GM19455 (cell line): ENCODE results near the gene COX10.
"Not testable (repeated sequence)": the region's sequence is repeated elsewhere in the genome, so short reads cannot be mapped to it uniquely, and the experiment has no call there.

Experiments
- ATAC-seq: cut with Tn5 transposase; IDR thresholded peaks from one replicate; pipeline ENCODE4 v1.9.1; 2021; ENCODE audit not compliant: unreplicated experiment

Gene COX10

DNA sequence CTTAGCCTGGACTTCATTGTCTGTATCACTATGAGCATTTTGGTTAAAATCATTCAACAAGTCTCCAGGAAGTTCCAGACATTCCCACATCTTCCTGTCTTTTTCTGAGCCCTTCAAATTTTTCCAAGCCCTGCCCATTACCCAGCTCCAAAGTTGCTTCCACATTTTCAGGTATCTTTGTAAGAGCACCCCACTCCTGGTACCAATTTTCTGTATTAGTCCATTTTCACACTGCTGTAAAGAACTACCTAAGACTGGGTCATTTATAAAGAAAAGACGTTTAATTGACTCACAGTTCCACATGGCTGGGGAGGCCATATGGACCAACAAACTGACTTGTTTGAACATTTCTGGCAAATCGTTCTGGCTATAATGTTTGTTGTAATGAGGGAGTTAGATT lies 100.0 kb downstream of the COX10 start:
- no peak for ATAC-seq

DNA sequence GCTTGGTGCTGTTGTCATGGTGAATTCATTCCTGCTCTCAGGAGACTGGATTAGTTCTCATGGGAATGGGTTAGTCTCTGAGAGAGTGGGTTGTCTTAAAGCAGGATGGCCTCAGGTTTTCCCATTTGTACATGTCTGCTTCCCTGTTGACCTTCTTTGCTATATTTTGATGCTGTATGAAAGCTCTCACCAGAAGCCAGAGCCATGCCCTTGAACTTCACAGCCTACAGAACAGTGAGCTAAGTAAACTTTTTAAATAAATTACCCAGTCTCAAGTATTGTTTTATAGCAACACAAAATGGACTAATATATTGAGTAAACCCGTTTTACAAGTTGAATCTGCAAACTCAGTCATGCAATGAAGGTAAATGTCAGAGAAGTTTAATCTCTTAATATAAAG lies 100.6 kb downstream of the COX10 start:
- ATAC-seq: no peak

DNA sequence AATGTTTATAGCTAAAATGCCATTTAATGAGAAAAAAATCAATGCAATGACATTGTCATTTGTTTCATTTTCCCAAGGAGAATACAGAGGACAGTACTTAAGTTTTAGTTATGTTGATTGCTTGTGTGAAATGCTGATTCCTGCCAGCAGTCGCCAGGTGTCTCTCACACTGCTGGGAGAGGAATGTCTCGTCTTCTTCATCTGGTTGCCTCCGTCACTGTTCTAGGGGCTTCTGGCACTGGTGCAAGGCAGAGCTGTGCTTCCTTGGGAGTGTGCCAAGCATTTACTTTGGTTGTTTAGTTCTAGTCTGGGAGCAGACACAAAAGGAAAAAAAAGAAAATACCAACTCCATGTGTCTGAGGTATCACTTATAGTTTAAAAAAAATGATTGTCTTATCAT lies 107.7 kb downstream of the COX10 start:
- ATAC-seq: not testable (repeated sequence)

DNA sequence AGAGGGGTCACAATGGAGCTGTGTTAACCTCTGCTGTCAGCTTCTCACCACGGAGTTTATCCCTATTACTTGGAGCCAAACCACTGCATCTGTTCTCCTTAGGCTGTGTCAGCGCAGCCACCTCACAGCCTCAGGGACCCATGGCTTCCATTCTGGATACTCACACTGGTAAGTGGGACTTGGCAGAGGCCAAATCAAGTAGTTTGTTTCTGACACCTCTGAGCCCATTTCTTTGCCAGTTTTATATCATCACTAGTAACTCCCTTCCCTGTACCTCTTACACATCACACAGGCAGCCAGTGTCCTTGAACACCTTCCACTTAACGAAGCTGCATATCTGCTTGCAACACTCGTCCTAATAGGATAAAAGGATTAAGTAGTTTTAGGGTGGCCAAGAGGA lies 108.5 kb downstream of the COX10 start:
- not testable (repeated sequence) for ATAC-seq

DNA sequence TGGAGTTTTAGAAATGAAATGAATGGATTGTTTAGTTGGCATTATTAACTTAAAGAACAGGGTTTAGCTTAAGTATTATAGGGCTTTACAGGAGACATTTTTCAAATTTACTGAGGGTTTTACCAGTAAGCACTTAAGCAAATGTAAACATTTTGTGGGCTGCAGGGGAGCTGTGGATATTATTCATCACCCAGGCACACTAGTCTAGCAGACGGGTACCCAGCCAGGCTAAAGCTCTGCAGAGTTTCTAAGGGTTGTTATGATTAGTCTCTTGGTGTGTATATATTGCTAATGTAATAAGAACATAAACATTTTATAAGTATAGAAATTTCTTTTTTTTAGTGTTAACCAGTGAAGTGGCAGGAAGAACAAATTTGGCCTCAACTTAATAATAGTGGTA lies 110.6 kb downstream of the COX10 start:
- not testable (repeated sequence) for ATAC-seq

DNA sequence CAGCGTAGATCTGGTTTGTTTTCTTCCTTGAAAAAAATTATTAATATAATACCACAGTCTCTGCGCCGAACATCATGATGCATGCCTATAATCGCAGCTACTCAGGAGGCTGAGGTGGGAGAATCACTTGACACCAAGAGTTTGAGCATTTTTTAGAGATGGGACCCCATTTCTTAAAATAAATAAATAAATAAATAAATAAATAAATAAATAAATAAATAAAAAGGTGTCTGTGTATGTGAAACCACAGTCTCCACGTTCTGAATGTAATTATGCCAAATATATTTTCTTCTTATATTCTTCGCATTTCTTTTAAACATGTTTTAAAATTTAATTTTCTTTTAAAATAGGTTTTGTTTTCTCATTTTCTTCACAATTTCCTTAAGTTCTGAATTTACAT lies 112.8 kb downstream of the COX10 start:
- not testable (repeated sequence) for ATAC-seq

DNA sequence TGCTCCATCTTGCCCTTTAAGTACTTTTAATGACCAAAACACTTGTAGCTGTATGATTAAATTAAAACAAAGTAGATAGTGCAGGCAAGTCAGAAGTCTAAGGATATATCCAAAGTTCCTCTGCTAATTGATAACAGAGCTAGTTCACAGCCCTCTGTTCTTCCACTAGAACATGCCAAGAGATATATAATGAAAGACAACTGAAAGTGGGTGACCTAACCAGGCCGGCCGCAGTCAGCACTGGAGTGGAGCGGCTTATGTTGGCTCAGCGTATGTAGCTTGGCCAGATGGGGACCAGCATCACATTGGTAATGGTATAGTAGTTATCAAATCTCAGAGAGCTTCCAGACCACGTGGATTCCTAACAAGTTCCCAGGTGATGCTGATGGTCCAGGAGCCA lies 115.2 kb downstream of the COX10 start:
- ATAC-seq: not testable (repeated sequence)

DNA sequence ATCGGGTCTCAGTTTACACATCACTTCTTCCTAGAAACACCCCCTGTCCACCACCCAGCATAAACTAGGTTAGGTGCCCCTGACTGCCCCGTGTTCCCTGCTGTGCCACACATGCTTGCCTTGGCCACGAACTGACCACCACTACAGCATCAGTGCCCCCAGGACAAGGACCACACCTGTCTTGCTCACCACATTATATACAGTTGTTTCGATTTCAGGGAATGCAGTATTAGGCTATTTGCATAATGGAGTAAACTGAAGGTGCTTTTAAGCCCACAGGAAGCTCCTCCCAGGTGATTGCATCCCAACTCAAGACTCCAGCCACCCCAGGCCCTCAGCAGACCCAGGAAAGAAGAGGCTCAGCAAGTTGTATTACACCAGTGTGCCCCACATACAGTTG lies 117.1 kb downstream of the COX10 start:
- ATAC-seq: not testable (repeated sequence)

DNA sequence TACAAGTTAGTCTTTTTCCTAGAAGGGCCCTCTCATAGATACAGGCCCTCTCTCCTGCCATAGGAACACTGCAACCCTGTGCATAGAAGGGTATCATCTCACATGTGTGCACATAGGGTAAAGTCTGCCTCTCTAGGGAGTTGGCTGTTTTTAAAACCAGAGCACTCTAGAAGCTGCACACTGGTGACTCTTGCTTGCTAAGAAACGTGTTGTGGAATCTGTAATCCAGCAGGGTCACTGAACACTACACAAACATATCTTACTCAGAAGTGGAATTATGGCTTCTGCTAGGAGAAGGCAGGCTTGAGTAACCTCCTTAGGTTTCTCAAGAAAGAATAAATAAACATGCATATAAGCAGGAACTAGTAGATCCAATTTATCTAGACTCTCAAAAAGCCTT lies 121.5 kb downstream of the COX10 start:
- ATAC-seq: not testable (repeated sequence)

DNA sequence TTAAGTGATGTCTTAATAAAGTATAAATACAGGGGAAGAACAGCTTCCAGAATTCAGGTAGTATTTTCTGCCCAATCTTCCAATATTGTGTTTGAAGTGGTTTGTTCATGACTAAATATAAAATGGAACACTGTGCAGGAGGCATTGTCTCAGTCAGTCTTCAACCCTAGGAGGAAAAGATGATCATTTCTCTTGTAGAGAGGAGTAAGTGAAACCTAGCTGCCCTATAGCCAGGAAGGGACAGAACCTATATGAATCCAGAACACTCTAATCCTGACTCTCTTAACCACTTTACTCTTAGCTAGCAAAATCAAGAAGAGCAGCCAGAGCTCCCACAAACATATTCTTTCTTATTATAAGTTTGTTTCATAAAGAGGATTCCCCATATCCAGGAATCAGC lies 122.2 kb downstream of the COX10 start:
- not testable (repeated sequence) for ATAC-seq

DNA sequence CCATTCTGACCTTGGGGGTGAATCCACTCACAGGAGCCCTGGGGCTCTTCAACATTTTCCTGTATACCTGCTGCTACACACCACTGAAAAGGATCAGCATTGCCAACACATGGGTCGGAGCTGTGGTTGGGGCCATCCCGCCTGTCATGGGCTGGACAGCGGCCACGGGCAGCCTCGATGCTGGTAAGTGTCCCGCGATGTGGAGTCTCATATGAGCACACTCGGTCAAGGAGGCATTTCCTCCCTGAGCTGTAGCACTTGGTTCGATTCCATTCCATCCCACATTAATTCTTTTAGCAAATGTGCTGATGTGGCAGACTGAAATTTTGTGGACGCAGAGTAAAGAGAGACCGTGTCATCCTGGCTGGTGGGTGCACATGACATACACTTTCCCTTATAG lies 122.7 kb downstream of the COX10 start:
- ATAC-seq: not testable (repeated sequence)

DNA sequence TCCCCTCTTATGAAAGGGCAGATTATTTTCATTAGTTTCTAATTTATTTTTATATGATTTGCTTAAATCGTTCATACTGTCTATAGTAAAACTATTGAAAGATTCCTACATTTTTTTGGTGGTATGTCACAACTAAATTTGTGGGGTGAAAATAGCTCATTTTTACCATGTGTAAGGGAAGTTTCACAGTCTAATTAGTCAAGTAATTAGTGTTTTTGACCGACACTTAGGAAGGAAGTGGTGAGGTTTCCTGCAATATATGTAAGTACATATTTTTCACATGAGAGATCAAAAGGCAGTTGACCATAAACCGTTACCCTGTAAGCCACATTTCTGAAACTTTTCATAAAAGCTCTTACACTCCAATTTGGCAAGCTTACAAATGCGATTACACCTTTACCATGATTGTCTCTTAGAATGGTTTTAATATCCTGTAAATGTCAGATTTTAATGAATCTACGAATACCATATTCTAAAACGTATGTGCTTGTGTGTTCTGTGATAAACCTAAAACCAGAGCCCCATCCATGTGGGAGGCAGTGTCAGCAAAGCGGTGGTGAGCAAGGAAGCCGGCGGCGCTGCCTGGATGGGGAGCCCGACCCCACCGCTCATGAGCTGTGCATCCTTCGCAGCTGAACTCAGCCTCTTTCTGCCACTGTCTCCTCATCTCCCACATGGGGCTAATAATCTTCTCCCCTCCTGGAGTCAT lies 123.5 kb downstream of the COX10 start:
- not testable (repeated sequence) for ATAC-seq

DNA sequence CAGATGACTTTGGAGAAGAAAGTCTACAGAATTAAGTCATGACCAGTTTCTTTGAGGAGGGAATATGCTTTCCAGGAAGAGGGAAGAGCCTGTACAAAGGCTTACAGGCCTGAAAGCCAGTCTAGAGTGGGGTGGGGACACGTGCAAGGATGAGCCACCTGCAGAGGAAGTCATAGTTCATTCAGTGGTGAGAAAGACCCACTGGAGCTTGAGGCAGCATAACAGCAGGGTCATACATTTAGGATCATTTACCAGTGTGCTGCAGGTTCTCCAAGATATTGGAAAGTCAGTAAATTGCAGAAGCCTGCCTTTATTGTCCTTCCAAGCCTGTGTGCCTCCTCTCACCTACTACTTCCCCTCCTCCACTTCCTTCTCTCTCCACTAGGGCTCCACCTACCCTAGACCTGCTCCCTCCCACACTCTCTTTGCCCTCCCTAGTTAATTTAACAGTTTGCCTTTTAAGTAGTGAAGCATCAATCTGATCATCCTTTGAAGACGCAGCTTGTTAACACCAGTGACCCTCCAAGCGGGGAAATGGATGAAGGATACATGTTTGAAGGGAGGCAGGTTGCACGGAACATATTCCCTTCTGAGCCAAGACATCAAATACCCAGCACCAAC lies 127.2 kb downstream of the COX10 start:
- ATAC-seq: no peak

DNA sequence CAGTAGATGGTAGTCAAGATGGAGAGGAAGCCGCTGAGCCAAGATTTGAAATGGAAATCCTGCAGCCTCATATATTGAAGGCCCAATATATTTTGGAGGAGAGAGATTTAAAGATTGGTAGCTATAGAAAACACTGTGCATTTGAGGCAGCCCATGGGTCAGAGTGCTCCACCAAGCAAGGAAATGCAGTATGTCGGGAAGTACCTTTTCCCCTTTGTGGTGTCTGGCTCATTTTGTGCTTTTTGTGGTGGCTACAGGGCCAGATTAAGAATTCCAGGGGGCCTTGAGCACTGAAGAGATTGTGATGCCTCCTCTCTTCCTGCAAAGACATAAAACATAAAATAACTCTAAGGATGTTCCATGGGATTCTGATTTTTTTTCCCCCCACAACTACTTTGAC lies 127.8 kb downstream of the COX10 start:
- ATAC-seq: no peak

DNA sequence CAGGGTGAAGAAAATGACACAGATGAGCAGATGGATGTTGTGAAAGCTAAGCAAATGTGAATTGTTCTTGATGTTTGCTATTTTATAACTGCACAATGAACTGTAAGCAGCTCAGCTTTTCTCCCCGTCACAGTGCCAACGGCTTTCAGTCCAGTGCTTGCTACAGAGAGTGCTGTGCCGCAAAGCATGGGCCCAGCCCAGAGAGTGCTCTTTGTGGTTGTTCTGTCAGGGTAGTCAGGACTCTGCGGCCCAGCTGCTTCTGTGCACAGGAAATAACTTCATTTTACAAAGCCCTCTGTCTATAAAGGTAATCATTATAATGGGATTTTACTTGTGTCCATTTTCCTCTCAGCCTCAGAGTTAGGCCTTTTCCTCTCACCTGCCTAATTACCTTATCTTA lies 128.3 kb downstream of the COX10 start:
- no peak for ATAC-seq

DNA sequence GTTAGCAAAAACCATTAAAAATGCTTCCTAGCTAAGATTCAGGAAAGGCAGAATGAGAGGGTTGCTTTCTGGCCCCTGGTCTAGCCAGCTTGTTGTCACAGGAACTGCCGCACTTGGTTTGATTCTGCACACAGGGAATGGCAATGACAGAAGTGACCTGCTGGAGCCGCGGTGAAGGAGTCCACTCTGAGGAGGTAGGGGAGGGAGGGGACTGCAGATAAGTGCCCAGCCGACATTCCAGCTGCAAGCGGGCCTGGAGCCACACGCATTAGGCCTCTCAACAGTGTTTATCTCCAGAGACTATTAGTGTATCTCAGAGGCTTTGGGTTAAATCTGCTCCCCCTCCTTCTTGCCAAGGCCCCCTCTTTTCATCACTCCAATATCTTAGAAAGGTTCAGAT lies 128.7 kb downstream of the COX10 start:
- ATAC-seq: no peak

DNA sequence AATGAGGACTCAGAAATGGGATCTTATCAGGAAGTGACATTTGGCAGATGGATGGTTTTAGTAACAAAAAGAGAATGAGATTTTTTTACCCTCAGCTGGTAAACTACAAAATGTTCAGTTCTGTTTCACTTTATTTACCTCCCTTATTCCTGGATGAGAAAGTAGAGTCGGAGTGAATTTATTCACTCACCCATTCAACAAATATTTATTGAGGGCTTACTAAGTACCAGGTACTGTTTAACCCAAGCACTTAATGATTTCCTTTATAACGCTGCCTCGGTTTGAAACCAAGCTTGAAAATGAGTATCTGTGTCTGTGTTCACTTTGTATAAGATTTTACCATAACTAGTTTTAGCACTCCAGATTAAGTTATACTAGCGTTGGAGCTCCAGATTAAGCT lies 129.3 kb downstream of the COX10 start:
- ATAC-seq: no peak

DNA sequence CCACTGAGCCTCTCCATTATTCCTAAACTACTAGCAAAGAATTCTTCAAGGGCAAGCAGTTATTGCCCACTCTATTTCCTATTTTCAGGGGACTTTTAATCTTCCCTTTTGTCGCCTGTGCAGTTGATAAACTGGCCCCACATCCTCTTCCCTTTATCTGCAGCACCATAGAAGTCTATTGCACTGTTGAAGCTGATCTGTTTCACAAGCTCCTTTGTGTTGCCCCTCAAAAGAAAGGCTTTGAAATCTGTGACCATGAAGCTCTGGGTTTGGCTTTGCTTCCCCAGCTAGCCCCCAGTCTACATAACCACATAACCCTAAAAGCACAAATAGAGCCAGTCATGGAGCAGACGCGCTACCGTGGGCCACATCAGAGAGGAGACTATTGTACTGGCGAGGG lies 130.3 kb downstream of the COX10 start:
- no peak for ATAC-seq

DNA sequence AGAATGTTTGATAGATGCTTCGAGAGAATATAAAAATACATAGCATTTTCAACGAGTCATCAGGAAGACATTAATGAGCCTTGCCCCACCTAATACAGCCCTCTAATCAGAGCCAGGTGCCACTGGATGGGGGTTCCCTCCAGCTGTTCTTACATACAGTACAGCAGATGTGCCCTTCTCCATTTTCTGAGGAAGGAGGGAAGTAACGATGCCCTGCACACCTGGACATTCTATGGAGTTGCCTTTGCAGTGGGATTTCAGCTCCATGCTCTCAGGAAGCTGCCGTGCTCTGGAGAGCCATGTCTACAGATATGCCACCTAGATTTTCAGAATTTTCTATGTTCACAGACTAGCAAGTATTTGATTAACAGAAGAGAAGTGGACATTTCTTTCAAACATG lies 131.1 kb downstream of the COX10 start:
- no peak for ATAC-seq

DNA sequence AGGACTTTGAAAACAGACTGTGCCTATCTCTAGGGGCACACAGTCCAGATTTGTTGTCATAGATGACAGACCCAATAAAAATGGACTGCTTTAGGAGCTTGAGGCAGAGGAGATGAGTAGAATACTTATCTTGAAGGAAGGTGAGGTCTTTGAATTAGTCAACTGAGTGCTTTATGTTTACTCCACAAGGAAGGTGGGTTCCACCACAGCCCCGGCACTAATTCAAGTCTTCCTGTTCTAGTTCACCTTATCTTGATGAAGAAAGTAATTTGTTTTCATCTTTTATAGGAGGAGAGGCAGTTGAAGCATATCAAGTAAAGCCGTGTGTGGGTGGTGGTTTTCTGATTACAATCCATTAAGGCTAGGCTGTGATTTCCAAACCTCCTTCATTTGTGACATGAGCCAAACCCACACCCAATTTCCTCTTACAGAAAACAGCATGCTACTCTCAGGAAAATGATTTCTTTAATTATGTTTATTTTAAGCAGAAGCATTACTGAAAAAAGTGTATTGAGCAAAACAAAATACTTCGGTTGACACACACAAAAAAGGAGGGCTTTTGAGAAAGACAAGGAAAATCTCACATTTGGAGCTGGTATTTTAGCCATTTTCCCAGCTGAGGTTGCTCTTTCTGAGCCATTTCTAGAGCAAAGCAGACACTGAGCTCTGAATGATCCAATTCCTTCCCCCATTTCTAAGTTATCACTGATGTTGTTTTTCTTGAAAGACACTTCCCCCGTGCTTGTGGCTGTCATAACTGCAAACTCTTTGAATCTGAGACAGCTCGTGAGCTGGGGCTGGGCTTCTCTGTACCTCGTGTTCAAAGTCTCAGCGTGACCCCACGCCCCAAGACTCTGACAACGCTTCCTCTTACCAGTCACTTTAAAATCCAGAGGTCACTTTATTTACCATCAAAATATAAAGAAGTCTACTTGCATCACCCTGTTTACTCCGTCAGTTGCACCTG lies 132.0 kb downstream of the COX10 start:
- ATAC-seq: no peak

DNA sequence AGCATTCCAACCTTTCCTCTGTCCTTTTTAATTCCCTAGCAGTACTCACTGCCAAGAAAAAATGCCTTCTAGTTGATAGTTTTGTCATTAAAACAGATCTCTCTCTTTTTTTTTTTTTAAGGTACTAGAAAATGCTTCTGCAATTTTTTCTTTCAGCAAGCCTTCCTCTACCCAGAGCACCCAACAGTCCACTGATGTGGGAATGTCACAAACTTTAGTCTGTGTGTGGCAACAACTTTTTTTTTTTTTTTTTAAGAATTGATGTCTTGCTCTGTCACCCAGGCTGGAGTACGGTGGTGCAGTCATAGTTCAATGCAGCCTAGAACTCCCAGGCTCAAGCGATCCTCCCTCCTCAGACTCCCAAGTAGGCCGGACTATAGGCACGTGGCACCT lies 132.7 kb downstream of the COX10 start:
- ATAC-seq: no peak
